Endothelial cell of umbilical vein (primary cell): ENCODE measurements around the gene SETD3.

Source experiments
- CTCF ChIP-seq, 2 donors: IDR thresholded peaks; 1 replicate in 1 of 2; 2 replicates in 1 of 2; pipeline ENCODE4 v1.5.1; 2011; ENCODE audit warnings: low read length in 2 of 2, mild to moderate bottlenecking in 2 of 2, moderate library complexity in 2 of 2, control low read depth in 1 of 2, inconsistent platforms in 1 of 2, low read depth in 1 of 2; ENCODE audit not compliant: insufficient read depth in 1 of 2; ENCODE audit errors: extremely low read depth in 1 of 2
- EZH2 ChIP-seq: IDR thresholded peaks from 2 replicates; pipeline ENCODE4 v1.6.1; 2012; ENCODE audit warnings: borderline replicate concordance, low read depth, mild to moderate bottlenecking, moderate library complexity, low read length, inconsistent platforms; ENCODE audit not compliant: severe bottlenecking
- FOS ChIP-seq: IDR thresholded peaks from 2 replicates; pipeline ENCODE4 v1.6.1; 2011; ENCODE audit warnings: mild to moderate bottlenecking, low read length, moderate library complexity, borderline replicate concordance; ENCODE audit not compliant: insufficient read depth
- GATA2 ChIP-seq: IDR thresholded peaks from 2 replicates; pipeline ENCODE4 v1.7.0; 2011; ENCODE audit warnings: low read depth, mild to moderate bottlenecking, moderate library complexity, mixed read lengths, low read length; ENCODE audit not compliant: insufficient read length, insufficient read depth
- POLR2A ChIP-seq: IDR thresholded peaks from 2 replicates; pipeline ENCODE4 v1.6.1; 2012; ENCODE audit warnings: low read depth, mild to moderate bottlenecking, control low read depth, low read length
- POLR2AphosphoS5 ChIP-seq: IDR thresholded peaks from 2 replicates; pipeline ENCODE4 v1.6.1; 2012; ENCODE audit warnings: low read depth, mild to moderate bottlenecking, control low read depth, low read length, moderate library complexity; ENCODE audit not compliant: insufficient read depth
- TF ChIP-seq, protein P1 (sequence below): IDR thresholded peaks from 2 replicates; pipeline ENCODE4 v1.6.1; 2011; ENCODE audit not compliant: insufficient read depth, insufficient read length

- no peak for TF ChIP-seq CTCF (IDR thresholded peaks at IDR 0.05; ENCODE audit: extremely low read depth in 1 of 2, insufficient read depth in 1 of 2, low read depth in 1 of 2, low read length in 2 of 2)
- no peak for TF ChIP-seq EZH2
- no peak for TF ChIP-seq POLR2AphosphoS5
- TF ChIP-seq POLR2A: no peak
- TF ChIP-seq, protein P1, sequence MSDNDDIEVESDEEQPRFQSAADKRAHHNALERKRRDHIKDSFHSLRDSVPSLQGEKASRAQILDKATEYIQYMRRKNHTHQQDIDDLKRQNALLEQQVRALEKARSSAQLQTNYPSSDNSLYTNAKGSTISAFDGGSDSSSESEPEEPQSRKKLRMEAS: no peak
- no peak for TF ChIP-seq GATA2
- no peak for TF ChIP-seq FOS
Measured at GRCh38 chr14:99525699-99526080, 45.0 kb upstream of the SETD3 start.
